HG03575 (cell line): Measurements from ENCODE around the gene TRMT44.
"Not testable (repeated sequence)": the region's sequence is repeated elsewhere in the genome, so short reads cannot be mapped to it uniquely, and the experiment has no call there.

Experiments
- ATAC-seq: cut with Tn5 transposase; IDR thresholded peaks from one replicate; pipeline ENCODE4 v1.9.1; 2021; ENCODE audit not compliant: unreplicated experiment, insufficient number of reproducible peaks, low FRiP score; ENCODE audit errors: extremely low read depth

Gene TRMT44

DNA sequence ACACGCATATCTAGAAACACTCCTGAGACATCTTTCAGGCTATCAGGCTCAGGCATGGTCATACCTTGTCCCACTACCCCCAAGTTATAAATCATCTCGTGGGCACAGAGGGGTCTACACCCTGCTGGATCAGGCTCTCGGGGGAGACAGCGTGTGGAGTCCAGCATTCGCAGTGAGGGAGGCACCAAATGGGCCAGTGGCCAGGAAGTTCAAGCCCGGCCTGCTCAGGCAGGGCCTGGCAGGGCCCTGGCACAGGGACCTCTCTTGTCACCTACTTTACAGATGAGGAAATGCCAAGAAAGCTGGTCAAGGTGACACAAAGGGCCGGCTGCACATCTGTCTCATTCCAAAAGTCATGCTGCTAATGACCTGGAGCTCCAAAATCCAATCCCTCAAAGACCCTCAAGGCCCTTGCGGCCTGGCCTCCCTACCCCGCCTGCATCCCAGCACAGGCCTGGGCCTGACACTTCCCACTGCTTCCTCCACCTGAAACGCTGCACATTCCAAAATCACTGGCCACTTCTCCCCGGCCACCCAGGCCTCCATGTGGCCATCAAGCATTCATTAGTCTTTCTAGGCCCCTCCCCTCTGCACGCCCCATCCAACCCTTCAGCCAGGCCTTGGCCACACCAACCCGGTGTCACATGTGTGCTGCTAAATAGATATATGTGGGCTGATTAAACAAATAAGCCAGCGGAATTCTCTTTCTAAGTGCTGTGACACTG lies 35.6 kb upstream of the TRMT44 start:
- no peak for ATAC-seq

DNA sequence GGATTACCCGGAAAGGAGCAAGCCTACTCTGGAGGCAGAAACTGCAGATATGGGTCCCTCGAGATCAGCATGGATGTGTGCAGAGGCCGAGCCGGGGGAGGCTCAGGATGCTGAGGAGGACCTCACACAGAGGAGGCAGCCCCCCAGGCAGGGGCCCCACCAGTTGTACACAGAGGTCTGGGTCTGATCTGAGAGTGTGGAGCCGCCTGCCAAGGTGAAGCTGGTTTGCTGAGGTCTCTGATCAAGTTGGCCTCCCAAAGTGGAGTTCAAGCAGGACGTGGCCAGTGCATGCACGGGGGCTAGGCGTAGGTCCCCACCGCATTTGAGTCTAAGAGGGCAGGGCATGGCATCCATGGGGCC lies 35.1 kb upstream of the TRMT44 start:
- ATAC-seq, result no peak

DNA sequence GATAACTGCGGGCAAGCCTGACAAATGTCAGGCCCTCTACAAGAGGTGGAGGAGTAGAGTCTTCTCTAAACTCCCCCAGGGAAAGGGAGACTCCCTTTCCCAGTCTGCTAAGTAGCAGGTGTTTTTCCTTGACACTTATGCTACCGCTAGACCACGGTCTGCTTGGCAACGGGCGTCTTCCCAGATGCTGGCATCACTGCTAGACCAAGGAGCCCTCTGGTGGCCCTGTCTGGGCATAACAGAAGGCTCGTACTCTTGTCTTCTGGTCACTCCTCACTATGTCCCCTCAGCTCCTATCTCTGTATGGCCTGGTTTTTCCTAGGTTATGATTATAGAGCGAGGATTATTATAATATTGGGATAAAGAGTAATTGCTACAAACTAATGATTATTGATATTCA lies 33.7 kb upstream of the TRMT44 start:
- ATAC-seq, result not testable (repeated sequence)

DNA sequence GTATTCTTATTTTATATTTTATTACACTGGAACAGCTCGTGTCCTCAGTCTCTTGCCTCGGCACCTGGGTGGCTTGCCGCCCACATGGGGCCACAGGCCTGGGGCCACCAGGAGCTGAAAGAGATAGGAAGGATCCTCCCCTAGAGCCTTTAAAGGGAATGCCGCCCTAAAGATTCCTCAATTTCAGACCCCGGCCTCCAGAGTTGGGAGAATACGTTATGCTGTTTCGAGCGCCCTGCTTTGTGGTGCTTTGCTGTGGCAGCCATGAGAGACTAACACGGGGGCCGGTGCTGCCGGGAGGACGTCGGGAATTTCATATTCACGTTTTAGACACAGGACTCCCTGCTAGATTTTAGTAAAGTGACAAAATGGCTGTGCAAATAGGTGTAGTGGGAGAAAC lies 33.3 kb upstream of the TRMT44 start:
- no peak for ATAC-seq

DNA sequence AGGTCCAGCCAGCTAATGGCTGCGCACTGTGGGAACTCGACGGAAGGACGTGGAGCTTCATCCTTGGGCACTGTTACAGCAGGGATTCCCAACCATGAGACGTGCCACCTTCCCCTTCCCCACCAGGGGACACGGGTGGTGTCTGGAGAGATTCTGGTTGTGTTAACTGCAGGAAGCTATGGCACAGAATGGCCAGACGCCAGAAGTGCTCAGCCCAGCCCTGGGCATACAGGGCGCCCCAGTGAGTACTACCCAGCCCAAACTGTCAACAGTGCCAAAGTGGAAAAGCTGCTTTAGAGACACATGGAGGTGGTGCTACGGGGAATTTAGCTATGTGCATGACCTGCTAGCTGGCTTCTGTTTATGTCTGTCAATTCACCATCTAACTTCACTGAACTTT lies 32.8 kb upstream of the TRMT44 start:
- no peak for ATAC-seq

DNA sequence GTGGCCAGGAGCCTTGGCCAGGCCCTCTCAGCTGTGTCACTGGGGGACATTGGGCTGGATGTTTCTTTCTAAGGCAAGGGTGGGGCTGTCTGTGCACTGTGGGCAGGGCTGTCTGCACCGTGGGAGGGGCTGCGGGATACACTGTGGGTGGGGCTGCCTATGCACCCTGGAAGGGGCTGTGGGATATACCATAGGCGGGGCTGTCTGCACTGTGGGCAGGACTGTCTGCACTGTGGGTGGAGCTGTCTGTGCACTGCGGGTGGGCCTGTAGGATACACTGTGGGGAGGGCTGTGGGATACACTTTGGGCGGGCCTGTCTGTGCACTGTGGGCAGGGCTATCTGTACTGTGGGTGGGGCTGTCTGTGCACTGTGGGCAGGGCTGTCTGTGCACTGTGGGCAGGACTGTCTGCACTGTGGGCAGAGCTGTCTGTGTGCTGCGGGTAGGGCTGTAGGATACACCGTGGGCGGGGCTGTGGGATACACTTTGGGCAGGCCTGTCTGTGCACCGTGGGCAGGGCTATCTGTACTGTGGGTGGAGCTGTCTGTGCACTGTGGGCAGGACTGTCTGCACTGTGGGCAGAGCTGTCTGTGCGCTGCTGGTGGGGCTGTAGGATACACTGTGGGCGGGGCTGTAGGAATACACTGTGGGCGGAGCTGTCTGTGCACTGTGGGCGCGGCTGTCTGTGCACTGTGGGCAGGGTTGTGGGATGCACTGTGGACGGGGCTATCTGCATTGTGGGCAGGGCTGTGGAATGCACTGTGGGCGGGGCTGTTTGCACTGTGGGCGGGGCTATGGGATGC lies 31.1 kb upstream of the TRMT44 start:
- ATAC-seq, result no peak

DNA sequence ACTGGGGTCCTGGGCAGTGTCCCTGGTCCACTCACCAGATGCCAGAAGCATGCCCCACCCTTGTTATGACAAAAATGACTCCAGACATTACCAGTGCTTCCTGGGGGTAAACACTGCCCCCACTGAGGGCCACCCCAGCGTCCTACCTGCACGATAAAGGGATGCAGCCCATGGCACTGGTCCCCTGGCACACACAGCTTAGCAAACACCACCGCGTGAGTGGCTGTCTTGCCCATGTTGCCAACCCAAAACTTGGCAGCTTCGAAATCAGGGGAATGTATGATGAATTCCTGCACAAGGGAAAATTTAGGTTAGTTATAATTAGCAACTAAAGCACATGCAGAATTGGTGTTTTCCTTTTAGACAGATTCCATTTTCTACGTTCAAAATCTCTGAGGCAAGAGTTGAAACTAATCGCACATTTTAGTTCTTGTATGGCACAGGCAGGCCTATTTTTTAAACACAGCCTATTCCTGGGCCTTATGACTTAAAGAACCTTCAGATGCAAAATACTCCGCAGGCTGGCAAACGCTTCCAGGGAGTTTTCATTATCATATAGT lies 30.4 kb upstream of the TRMT44 start:
- no peak for ATAC-seq

DNA sequence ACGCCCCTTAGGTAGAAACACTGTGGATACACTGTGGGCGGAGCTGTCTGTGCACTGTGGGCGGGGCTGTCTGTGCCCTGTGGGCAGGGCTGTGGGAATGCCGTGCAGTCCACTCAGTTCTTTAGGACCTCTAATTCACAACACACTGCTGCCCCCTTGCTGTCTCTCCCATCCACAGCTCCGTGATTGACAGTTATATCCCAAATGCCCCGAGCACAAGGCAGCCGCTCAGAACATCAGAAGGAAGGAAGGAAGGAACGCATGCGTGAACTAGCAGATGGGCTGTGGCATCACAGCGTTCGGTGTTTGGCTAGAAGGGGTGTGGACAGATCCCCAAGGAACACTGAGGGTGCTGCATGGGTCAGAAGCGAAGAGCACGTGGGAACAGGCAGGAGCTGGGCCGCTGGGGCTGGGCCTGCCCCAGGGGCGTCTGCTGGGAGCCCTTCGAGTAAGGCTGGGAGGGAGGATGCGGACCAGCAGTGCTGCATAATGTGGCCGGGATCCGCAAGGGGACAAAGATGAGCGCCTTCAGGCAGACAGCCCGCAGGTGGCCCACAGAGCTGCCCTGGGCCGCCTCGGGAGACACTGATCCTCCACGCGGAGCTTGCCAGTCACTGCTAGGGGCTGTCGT lies 29.8 kb upstream of the TRMT44 start:
- no peak for ATAC-seq

DNA sequence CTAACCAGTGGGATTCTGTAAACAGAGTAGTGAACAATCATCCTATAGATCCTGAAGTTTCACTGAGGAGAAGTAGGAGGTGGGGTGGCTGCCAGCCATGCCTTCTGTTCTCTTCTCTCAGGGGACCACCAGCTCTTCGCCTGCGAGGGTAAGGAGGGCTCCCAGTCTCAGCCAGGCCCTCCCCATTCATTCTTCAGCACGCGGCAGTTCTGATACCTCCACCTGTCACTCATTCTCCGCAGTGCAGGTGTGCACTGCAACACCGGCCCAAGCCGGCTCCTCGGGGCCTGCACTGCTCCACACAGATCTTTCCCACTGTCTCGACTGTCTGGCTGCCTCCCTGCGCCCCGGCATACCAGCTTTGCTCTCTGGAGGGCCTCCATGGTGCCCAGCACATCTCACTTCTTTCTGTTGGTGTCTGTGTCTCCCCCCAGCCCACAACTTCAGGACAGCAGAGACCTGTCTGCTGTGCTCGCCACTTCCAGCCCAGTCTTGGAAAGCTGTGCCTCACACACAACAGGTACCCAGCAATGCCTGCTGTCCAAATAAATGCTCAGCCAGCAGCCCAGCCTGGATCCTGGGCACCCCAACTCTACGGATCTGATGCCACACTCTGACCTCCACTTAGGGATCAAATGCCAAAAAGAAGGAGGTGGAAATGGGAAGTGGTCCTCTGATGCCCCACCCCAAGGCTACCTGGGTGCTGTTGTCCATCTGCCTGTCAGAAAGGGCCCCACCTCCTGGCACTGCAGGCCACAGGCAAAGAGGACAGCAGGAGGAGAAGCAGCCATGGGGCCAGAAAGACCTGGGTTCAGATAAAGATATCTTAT lies 29.0 kb upstream of the TRMT44 start:
- no peak for ATAC-seq

DNA sequence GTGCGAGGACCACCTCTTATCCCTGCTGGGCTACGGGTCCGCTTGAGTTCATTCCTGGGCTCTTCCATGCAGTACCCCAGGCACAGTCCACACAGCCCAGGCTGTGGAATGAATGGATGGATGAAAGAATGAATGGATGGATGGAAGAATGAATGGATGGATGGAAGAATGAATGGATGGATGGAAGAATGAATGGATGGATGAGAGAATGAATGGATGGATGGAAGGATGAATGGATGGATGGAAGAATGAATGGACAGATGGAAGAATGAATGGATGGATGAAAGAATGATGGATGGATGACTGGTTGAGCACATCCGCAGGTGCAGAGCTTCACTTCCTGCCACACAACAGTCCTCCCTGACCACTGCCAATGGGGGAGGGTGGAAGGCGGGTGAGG lies 28.3 kb upstream of the TRMT44 start:
- ATAC-seq, result no peak

DNA sequence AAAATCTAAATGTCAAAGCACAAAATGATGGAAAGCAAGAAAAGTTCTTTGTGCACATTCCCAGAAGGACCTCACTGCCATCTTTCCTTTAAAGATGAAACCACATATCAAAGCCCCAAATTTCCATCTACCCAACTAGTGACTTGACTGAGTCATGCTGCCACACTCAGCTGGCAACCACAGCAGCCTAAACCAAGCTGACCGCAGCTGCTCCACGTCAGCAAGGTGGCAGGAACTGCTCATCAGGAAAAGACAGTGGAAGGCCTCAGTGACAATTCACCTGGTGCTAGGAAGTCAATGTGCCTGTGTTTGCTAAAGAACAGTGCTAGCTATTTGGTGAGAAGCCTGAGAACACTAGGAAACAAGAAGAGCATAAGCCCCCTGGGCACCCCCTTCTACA lies 26.2 kb upstream of the TRMT44 start:
- ATAC-seq, result no peak

DNA sequence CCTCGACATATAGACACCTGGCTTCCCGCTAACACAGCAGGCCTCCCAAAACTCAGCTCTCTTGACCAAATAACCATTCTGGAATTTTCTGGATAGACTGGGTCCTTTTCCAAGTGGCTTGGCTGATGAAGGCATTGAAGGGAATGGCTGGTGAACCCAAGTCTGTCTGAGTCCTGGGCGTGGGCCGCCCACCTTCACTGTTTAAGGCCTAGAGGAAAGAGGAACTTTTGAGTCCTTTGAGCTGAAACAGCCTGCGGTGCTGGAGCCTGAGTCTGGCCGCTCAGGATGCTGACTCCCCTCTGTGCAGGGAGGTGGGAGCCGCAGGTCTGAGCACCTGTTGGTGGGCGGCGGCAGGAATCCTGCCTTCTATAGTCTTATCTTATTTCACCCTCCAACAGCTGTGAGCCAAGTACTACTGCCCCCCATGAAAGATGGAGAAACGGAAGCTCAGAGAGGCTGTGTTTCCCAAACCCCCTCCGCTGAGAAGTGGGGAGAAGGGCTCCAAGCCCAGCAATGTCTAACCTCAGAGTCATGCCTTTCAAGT lies 23.4 kb upstream of the TRMT44 start:
- ATAC-seq, result no peak

DNA sequence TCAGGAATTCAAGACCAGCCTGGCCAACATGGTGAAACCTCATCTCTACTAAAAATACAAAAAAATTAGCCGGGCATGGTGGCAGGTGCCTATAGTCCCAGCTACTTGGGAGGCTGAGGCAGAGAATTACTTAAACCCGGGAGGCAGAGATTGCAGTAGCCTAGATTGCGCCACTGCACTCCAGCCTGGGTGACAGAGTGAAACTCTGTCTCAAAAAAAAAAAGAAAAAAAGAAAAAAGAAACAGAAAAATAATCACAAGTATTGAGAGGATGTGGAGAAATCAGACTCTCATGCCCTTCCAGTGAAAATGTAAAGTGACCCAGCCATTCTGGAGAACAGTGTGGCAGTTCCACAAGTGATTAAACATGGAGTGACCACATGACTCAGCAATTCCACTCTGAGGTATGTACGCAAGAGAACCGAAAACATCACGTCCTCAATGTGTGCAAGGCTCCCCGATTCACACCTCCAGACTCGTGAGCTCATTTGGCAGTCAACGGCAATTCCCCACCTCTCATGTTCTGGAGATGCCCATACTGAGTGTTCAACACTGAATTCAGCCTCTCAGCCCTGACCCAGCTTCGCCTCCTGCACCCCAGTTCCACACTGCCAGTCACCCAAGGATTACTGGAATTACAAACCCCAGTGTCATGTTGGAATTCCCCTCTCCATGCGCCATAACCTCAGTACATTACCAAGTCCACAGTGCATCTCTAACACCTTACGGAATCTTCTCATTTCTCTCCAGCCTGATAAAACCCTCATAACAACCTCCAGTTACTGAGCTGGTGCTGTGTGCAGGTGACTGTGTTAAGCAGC lies 21.1 kb upstream of the TRMT44 start:
- ATAC-seq, result no peak

DNA sequence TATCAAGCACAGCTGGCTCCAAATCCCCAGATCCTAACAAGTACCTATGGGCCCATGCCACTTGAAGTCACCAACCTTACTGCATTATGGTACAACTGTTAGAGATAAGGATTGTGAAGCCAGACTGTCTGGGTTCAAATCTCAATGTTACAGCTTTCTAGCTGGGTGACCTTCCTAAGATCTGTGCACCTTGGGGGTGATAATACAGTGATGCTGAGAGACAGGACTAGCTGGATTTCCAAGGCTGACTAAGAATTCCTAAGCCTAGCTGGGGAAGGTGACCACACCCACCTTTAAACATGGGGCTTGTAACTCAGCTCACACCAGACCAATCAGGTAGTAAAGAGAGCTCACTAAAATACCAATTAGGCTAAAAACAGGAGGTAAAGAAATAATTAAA lies 20.4 kb upstream of the TRMT44 start:
- ATAC-seq, result not testable (repeated sequence)

DNA sequence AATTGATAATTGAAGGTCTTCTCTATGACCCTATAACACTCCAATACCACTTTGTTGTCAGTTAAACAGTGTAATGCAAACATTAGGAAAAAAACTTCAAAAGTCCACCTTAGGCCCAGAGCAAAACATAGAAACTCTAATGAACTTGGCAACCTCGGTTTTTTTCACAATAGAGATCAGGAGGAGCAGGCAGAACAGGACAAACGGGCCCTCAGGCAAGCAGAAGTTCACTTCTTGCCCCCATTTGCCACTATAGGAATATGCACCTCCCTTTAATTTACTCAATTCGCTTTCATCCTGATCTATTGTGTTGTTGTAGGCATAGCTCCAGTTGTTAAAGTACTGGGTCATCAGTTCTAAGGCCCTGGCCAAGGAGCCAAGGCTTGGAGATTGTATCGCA lies 18.2 kb upstream of the TRMT44 start:
- no peak for ATAC-seq

DNA sequence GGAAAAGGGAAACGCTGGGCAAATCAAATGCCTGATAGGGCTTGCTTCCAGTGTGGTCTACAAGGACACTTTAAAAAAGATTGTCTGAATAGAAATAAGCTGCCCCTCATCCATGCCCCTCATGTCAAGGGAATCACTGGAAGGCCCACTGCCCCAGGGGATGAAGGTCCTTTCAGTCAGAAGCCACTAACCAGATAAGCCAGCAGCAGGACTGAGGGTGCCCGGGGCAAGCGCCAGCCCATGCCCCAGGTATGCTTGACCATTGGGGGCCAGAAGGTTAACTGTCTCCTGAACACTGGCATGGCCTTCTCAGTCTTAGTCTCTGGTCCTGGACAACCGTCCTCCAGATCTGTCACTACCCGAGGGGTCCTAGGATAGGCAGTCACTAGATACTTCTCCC lies 17.8 kb upstream of the TRMT44 start:
- ATAC-seq, result no peak

DNA sequence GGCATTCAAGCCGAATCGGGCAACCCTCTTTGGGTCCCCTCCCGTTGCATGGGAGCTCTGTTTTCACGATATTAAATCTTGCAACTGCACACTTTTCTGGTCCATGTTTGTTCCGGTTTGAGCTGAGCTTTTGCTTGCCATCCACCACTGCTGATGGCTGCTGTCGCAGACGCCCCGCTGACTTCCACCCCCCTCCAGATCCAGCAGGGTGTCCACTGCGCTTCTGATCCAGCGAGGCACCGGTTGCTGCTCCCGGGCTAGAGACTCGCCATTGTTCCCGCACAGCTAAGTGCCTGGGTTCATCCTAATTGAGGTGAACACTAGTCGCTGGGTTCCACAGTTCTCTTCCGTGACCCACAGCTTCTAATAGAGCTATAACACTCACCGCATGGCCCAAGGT lies 13.3 kb upstream of the TRMT44 start:
- ATAC-seq, result no peak

DNA sequence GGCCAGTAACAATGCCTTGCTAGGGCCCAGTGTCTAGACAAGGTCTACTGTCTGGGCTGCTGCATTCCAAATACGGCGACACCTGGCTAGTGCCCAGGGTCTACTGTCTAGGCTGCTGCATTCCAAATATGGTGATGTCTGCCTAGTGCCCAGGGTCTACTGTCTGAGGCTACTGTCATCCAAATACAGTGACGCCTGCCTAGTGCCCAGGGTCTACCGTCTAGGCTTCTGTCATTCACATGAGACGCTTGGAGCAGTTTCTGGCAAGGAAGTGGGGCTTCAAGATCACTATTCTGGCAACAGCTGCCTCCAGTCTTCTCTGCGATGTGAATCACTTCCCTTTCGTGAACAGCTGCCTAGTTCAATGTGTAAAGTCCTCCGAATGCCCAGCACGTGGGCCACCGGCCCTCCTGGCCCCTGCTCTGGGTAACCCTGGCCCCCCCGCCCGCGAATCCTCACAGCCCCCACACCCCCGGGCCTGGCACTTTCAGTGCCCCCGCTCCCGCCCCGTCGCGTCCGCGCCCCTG lies 12.8 kb upstream of the TRMT44 start:
- peak; percentile 21 for ATAC-seq
